Measurements from ENCODE around the gene TBC1D25.

DNA sequence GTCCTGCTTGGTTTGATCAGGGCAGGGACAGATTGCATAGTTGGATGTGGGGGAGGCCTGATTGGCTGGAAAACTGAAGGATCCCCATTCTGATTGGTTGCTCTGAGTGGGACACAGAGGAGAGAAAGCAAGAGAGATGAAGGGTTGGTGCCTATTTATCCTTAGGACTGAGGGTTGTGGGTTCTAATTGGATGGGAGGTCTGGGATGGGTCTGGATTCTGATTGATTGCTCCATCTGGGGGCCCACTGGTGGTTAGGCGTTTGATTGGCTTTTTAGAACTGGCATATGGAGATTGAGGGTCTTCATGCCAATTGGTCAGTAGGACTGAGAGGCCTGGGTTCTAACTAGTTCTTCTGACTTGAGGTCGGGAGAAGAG lies 18.6 kb upstream of the TBC1D25 start:
- TF ChIP-seq, protein P1, sequence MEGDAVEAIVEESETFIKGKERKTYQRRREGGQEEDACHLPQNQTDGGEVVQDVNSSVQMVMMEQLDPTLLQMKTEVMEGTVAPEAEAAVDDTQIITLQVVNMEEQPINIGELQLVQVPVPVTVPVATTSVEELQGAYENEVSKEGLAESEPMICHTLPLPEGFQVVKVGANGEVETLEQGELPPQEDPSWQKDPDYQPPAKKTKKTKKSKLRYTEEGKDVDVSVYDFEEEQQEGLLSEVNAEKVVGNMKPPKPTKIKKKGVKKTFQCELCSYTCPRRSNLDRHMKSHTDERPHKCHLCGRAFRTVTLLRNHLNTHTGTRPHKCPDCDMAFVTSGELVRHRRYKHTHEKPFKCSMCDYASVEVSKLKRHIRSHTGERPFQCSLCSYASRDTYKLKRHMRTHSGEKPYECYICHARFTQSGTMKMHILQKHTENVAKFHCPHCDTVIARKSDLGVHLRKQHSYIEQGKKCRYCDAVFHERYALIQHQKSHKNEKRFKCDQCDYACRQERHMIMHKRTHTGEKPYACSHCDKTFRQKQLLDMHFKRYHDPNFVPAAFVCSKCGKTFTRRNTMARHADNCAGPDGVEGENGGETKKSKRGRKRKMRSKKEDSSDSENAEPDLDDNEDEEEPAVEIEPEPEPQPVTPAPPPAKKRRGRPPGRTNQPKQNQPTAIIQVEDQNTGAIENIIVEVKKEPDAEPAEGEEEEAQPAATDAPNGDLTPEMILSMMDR (IDR thresholded peaks at IDR 0.05; ENCODE audit: insufficient read depth, low read length, poor library complexity, severe bottlenecking), result no peak
- no peak for TF ChIP-seq EZH2phosphoT487 (conservative IDR thresholded peaks at IDR 0.05; ENCODE audit: low read length)

Measured in SU-DHL-6 (cell line).